DOHH2 (cell line): ENCODE measurements around the gene MICAL3.

Source experiments
- EZH2phosphoT487 ChIP-seq: fragments of 200-600 bp; sonication (generic); IDR thresholded peaks from 2 replicates; pipeline ENCODE4 v1.6.1; 2017; ENCODE audit warnings: borderline replicate concordance, mild to moderate bottlenecking, antibody characterized with exemption, low read length, moderate library complexity, mixed read lengths
- TF ChIP-seq, protein P1 (sequence below): fragments of 200-600 bp; sonication (generic); IDR thresholded peaks from one replicate; pipeline ENCODE4 v1.5.1; 2014; ENCODE audit warnings: antibody characterized with exemption, mild to moderate bottlenecking, low read depth, low read length; ENCODE audit not compliant: poor library complexity, severe bottlenecking

DNA sequence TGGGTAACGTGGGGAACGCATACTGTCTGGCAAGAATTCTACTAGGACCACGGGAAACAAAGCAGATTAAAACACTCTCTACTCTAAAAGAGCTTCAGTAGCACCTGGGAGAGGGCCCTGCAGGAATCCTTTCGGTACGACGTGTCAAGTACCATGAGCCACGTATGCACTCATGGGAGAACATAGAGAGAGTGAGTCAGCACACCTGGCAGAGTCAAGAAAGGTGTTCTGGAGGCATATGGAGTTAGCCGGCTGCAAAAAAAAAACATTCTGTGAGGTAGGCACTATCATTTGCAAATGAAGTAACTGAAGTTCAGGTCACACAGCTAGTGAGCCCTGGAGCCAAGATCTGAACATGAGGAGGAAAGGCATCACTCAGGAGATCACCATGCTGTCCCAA is 179.0 kb downstream of the MICAL3 start:
- TF ChIP-seq, protein P1, sequence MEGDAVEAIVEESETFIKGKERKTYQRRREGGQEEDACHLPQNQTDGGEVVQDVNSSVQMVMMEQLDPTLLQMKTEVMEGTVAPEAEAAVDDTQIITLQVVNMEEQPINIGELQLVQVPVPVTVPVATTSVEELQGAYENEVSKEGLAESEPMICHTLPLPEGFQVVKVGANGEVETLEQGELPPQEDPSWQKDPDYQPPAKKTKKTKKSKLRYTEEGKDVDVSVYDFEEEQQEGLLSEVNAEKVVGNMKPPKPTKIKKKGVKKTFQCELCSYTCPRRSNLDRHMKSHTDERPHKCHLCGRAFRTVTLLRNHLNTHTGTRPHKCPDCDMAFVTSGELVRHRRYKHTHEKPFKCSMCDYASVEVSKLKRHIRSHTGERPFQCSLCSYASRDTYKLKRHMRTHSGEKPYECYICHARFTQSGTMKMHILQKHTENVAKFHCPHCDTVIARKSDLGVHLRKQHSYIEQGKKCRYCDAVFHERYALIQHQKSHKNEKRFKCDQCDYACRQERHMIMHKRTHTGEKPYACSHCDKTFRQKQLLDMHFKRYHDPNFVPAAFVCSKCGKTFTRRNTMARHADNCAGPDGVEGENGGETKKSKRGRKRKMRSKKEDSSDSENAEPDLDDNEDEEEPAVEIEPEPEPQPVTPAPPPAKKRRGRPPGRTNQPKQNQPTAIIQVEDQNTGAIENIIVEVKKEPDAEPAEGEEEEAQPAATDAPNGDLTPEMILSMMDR = no peak
- no peak for TF ChIP-seq EZH2phosphoT487
